Lower leg skin (tissue), 3 donors: ENCODE data around the gene MIP.
"Not testable (repeated sequence)": the region's sequence is repeated elsewhere in the genome, so short reads cannot be mapped to it uniquely, and the experiment has no call there.

Experiments used
- CTCF ChIP-seq, 3 donors: fragments of 450-650 bp; IDR thresholded peaks; one replicate each; pipeline ENCODE4 v1.5.1; 2016; ENCODE audit warnings: antibody characterized with exemption in 3 of 3, mild to moderate bottlenecking in 3 of 3, moderate library complexity in 2 of 3
- POLR2A ChIP-seq, 2 donors: fragments of 450-650 bp; IDR thresholded peaks; one replicate each; pipeline ENCODE4 v1.6.1; 2016 to 2017; ENCODE audit warnings: antibody characterized with exemption in 2 of 2, mild to moderate bottlenecking in 1 of 2, moderate library complexity in 1 of 2

- TF ChIP-seq CTCF, POLR2A (IDR thresholded peaks at IDR 0.05): not testable (repeated sequence)
These were observed 50.2 kb downstream of the MIP start for GRCh38 chr12:56404227-56404626.
